Nephron (organoid): ENCODE results near the gene DOCK9.

Experiments used
- H3K27ac Mint-ChIP-seq, 3 experiments: 2 replicates each; pipeline ENCODE4 v1.8.0; 2020; ENCODE audit warnings: mixed read lengths in 3 of 3, mild to moderate bottlenecking in 2 of 3, moderate library complexity in 1 of 3
- H3K27me3 Mint-ChIP-seq: 2 replicates; pipeline ENCODE4 v1.8.0; 2021; ENCODE audit warnings: low read depth, mild to moderate bottlenecking, moderate library complexity, mixed read lengths
- H3K36me3 Mint-ChIP-seq: 2 replicates; pipeline ENCODE4 v1.8.0; 2020; ENCODE audit warnings: low read depth, mixed read lengths
- H3K4me1 Mint-ChIP-seq: 2 replicates; pipeline ENCODE4 v1.8.0; 2020; ENCODE audit warnings: mixed read lengths
- H3K4me3 Mint-ChIP-seq, 3 experiments: 2 replicates each; pipeline ENCODE4 v1.8.0; 2020; ENCODE audit warnings: mild to moderate bottlenecking in 3 of 3, mixed read lengths in 3 of 3, moderate library complexity in 2 of 3
- H3K9me3 Mint-ChIP-seq: 2 replicates; pipeline ENCODE4 v1.8.0; 2020; ENCODE audit warnings: mixed read lengths
- CTCF ChIP-seq, 3 experiments: fragments of 200-600 bp; sonication (generic); IDR thresholded peaks; one replicate each; pipeline ENCODE4 v1.5.0; 2021; ENCODE audit warnings: antibody characterized with exemption in 3 of 3; ENCODE audit not compliant: unreplicated experiment in 3 of 3

DOCK9 gene

GRCh38 chr13:99008577-99008976 is 30.7 kb upstream of the DOCK9 start:
- Mint-ChIP-seq H3K9me3 (no peaks in the 10 kb centered on the region), H3K4me3 (no peak overlapping the region), H3K4me1 (peaks cover 42% of the 10 kb centered on the region), H3K27ac (no peak overlapping the region), H3K36me3 (no peaks in the 10 kb centered on the region), H3K27me3 (peaks cover 6% of the 10 kb centered on the region)
- no peak for TF ChIP-seq CTCF (IDR thresholded peaks at IDR 0.05; ENCODE audit: unreplicated experiment in 3 of 3)

GRCh38 chr13:99007414-99007986 is 29.6 kb upstream of the DOCK9 start:
- Mint-ChIP-seq H3K9me3 (no peaks in the 10 kb centered on the region), H3K4me3 (no peak overlapping the region), H3K27ac (peak overlapping the region in 1 of 3 experiments; percentile 12), H3K36me3 (no peaks in the 10 kb centered on the region), H3K27me3 (peaks cover 6% of the 10 kb centered on the region), H3K4me1 (peaks cover 48% of the 10 kb centered on the region)
- no peak for TF ChIP-seq CTCF (IDR thresholded peaks at IDR 0.05; ENCODE audit: unreplicated experiment in 3 of 3)

- no peak for TF ChIP-seq CTCF (IDR thresholded peaks at IDR 0.05; ENCODE audit: unreplicated experiment in 3 of 3)
- Mint-ChIP-seq H3K4me3 (no peak overlapping the region), H3K27ac (peak overlapping the region in 1 of 3 experiments; percentile 55), H3K9me3 (no peaks in the 10 kb centered on the region), H3K36me3 (no peaks in the 10 kb centered on the region), H3K4me1 (peaks cover 64% of the 10 kb centered on the region), H3K27me3 (peaks cover 6% of the 10 kb centered on the region)
Measured at GRCh38 chr13:99005609-99006008, 27.7 kb upstream of the DOCK9 start.

- H3K9me3 Mint-ChIP-seq = no peaks in the 10 kb centered on the region
- H3K4me3 Mint-ChIP-seq = no peak overlapping the region
- no peaks in the 10 kb centered on the region for H3K36me3 Mint-ChIP-seq
- TF ChIP-seq CTCF (IDR thresholded peaks at IDR 0.05; ENCODE audit: unreplicated experiment in 3 of 3) = no peak
- peaks cover 6% of the 10 kb centered on the region for H3K27me3 Mint-ChIP-seq
- peaks cover 65% of the 10 kb centered on the region for H3K4me1 Mint-ChIP-seq
- H3K27ac Mint-ChIP-seq = peak overlapping the region in 2 of 3 experiments; percentile 14 to 55
Measured at GRCh38 chr13:99004978-99005377, 27.1 kb upstream of the DOCK9 start.

GRCh38 chr13:99003851-99004471 is 26.1 kb upstream of the DOCK9 start:
- no peaks in the 10 kb centered on the region for H3K9me3 Mint-ChIP-seq
- no peak for TF ChIP-seq CTCF (IDR thresholded peaks at IDR 0.05; ENCODE audit: unreplicated experiment in 3 of 3)
- peaks cover 67% of the 10 kb centered on the region for H3K4me1 Mint-ChIP-seq
- peaks cover 6% of the 10 kb centered on the region for H3K27me3 Mint-ChIP-seq
- peak overlapping the region in 2 of 3 experiments; percentile 30 to 31 for H3K27ac Mint-ChIP-seq
- H3K36me3 Mint-ChIP-seq = no peaks in the 10 kb centered on the region
- H3K4me3 Mint-ChIP-seq = no peak overlapping the region

- no peaks in the 10 kb centered on the region for H3K36me3 Mint-ChIP-seq
- H3K27ac Mint-ChIP-seq = peak overlapping the region in 2 of 3 experiments; percentile 19 to 31
- no peak overlapping the region for H3K4me3 Mint-ChIP-seq
- peaks cover 6% of the 10 kb centered on the region for H3K27me3 Mint-ChIP-seq
- no peak for TF ChIP-seq CTCF (IDR thresholded peaks at IDR 0.05; ENCODE audit: unreplicated experiment in 3 of 3)
- peaks cover 74% of the 10 kb centered on the region for H3K4me1 Mint-ChIP-seq
- H3K9me3 Mint-ChIP-seq = no peaks in the 10 kb centered on the region
Measured at GRCh38 chr13:99003186-99003585, 25.3 kb upstream of the DOCK9 start.
